ACC112 (cell line): ENCODE results near the gene AZU1.

Experiments
- H2AFZ ChIP-seq: fragments of 200-600 bp; sonication (generic); one replicate; pipeline ENCODE4 v1.6.0; 2017; ENCODE audit warnings: antibody characterized with exemption, low read length; ENCODE audit not compliant: unreplicated experiment
- H3K27ac ChIP-seq: fragments of 200-600 bp; sonication (generic); 2 replicates; pipeline ENCODE4 v1.5.1; 2014; ENCODE audit warnings: low read depth, mild to moderate bottlenecking, antibody characterized with exemption, low read length, moderate library complexity
- H3K27me3 ChIP-seq: fragments of 200-600 bp; sonication (generic); 2 replicates; pipeline ENCODE4 v1.6.1; 2014; ENCODE audit warnings: mild to moderate bottlenecking, antibody characterized with exemption, low read length, moderate library complexity, mixed read lengths; ENCODE audit not compliant: insufficient read depth
- H3K36me3 ChIP-seq: fragments of 200-600 bp; sonication (generic); 2 replicates; pipeline ENCODE4 v1.6.1; 2016; ENCODE audit warnings: mild to moderate bottlenecking, antibody characterized with exemption, low read length, moderate library complexity, mixed read lengths; ENCODE audit not compliant: insufficient read depth
- H3K4me1 ChIP-seq: fragments of 200-600 bp; sonication (generic); one replicate; pipeline ENCODE4 v1.6.1; 2016; ENCODE audit warnings: low read length, mixed read lengths; ENCODE audit not compliant: insufficient read depth, unreplicated experiment, control insufficient read depth
- H3K4me3 ChIP-seq: fragments of 200-600 bp; sonication (generic); 2 replicates; pipeline ENCODE4 v1.5.1; 2014; ENCODE audit warnings: mild to moderate bottlenecking, low read depth, low read length
- H3K79me2 ChIP-seq: fragments of 200-600 bp; sonication (generic); one replicate; pipeline ENCODE4 v1.6.0; 2016; ENCODE audit warnings: low read length; ENCODE audit not compliant: control insufficient read depth, unreplicated experiment, insufficient read depth

The AZU1 gene

GRCh38 chr19:798415-799075 is 29.1 kb upstream of the AZU1 start:
- H2AFZ ChIP-seq, result no peak overlapping the region
- peaks cover 36% of the 10 kb centered on the region for H3K4me1 ChIP-seq
- H3K27me3 ChIP-seq, result no peaks in the 10 kb centered on the region
- H3K4me3 ChIP-seq, result peak overlapping the region; percentile 95
- H3K36me3 ChIP-seq, result peaks cover 11% of the 10 kb centered on the region; the same call in 1 of the 2 replicates
- H3K79me2 ChIP-seq, result peaks cover 58% of the 10 kb centered on the region
- peak overlapping the region; percentile 95 for H3K27ac ChIP-seq

- peak overlapping the region; percentile 95 for H3K4me3 ChIP-seq
- H3K36me3 ChIP-seq, result peaks cover 16% of the 10 kb centered on the region; the same call in 1 of the 2 replicates
- no peak overlapping the region for H3K27ac ChIP-seq
- no peaks in the 10 kb centered on the region for H3K27me3 ChIP-seq
- peaks cover 65% of the 10 kb centered on the region for H3K79me2 ChIP-seq
- no peak overlapping the region for H2AFZ ChIP-seq
- H3K4me1 ChIP-seq, result peaks cover 36% of the 10 kb centered on the region
Observed at GRCh38 chr19:799076-799881, 28.4 kb upstream of the AZU1 start.

GRCh38 chr19:800360-801029 is 27.1 kb upstream of the AZU1 start:
- H3K79me2 ChIP-seq, result peaks cover 77% of the 10 kb centered on the region
- no peaks in the 10 kb centered on the region for H3K27me3 ChIP-seq
- H3K4me3 ChIP-seq, result peak overlapping the region; percentile 95
- H3K36me3 ChIP-seq, result peaks cover 23% of the 10 kb centered on the region; the same call in 1 of the 2 replicates
- peaks cover 36% of the 10 kb centered on the region for H3K4me1 ChIP-seq
- H2AFZ ChIP-seq, result no peak overlapping the region
- H3K27ac ChIP-seq, result peak overlapping the region; percentile 12; the same call in 1 of the 2 replicates

GRCh38 chr19:801030-801860 is 26.4 kb upstream of the AZU1 start:
- Histone ChIP-seq H3K27ac (no peak overlapping the region; the same call in 1 of the 2 replicates), H3K36me3 (peaks cover 23% of the 10 kb centered on the region; the same call in 1 of the 2 replicates), H2AFZ (no peak overlapping the region), H3K27me3 (no peaks in the 10 kb centered on the region), H3K4me1 (peaks cover 36% of the 10 kb centered on the region), H3K4me3 (peak overlapping the region; percentile 95), H3K79me2 (peaks cover 84% of the 10 kb centered on the region)

- peaks cover 23% of the 10 kb centered on the region; the same call in 1 of the 2 replicates for H3K36me3 ChIP-seq
- no peaks in the 10 kb centered on the region for H3K27me3 ChIP-seq
- H3K79me2 ChIP-seq, result peaks cover 91% of the 10 kb centered on the region
- H3K4me3 ChIP-seq, result peak overlapping the region; percentile 95
- H2AFZ ChIP-seq, result no peak overlapping the region
- H3K4me1 ChIP-seq, result peaks cover 33% of the 10 kb centered on the region
- H3K27ac ChIP-seq, result no peak overlapping the region; the same call in 1 of the 2 replicates
Observed at GRCh38 chr19:801861-802497, 25.7 kb upstream of the AZU1 start.

GRCh38 chr19:802498-803098 is 25.0 kb upstream of the AZU1 start:
- no peak overlapping the region for H2AFZ ChIP-seq
- peaks cover 33% of the 10 kb centered on the region for H3K4me1 ChIP-seq
- peaks cover 28% of the 10 kb centered on the region; the same call in 1 of the 2 replicates for H3K36me3 ChIP-seq
- H3K27me3 ChIP-seq, result no peaks in the 10 kb centered on the region
- H3K79me2 ChIP-seq, result peaks cover 97% of the 10 kb centered on the region
- 0 out of 2 replicates have a peak overlapping the region, but pooled peaks have one; percentile 95 for H3K4me3 ChIP-seq
- H3K27ac ChIP-seq, result no peak overlapping the region

- Histone ChIP-seq H2AFZ (no peak overlapping the region), H3K27me3 (no peaks in the 10 kb centered on the region), H3K27ac (no peak overlapping the region), H3K4me3 (no peak overlapping the region), H3K4me1 (peaks cover 33% of the 10 kb centered on the region), H3K36me3 (peaks cover 33% of the 10 kb centered on the region), H3K79me2 (peaks cover 98% of the 10 kb centered on the region)
Observed at GRCh38 chr19:803099-803561, 24.5 kb upstream of the AZU1 start.

- Histone ChIP-seq H3K27ac (no peak overlapping the region), H3K36me3 (peaks cover 30% of the 10 kb centered on the region), H3K4me3 (no peak overlapping the region), H3K4me1 (peaks cover 33% of the 10 kb centered on the region), H2AFZ (no peak overlapping the region), H3K79me2 (peaks cover 91% of the 10 kb centered on the region), H3K27me3 (no peaks in the 10 kb centered on the region)
Observed at GRCh38 chr19:803686-804418, 23.8 kb upstream of the AZU1 start.
